T-cell (primary cell): ENCODE data around the gene POLE. TPM values are rescaled to one million over a fixed set of nuclear protein-coding genes. Genes with fewer than 3 reads are reported as not detected.

Source experiments
- ATAC-seq, 4 experiments: fragments of 200-7000 bp in 3 of 4; fragments of 150-1000 bp in 1 of 4; cut with Tn5 transposase; replicated peaks in 1 of 4; 1 replicate in 3 of 4; 2 replicates in 1 of 4; pipeline ENCODE4 v1.10.0; 2021; ENCODE audit warnings: moderate library complexity in 3 of 4, mild to moderate bottlenecking in 2 of 4, moderate number of reproducible peaks in 1 of 4
- CTCF ChIA-PET, 2 donors: fragments of 300-600 bp; sonication (Branson Sonifier 250); formaldehyde crosslinking; loops; one replicate each; lab custom pipeline; 2022; ENCODE audit warnings: antibody characterized with exemption in 2 of 2; lab: Charles Lee
- POLR2A ChIA-PET, 2 donors: fragments of 300-600 bp; sonication (Branson Sonifier 250); formaldehyde crosslinking; loops; one replicate each; lab custom pipeline; 2022; ENCODE audit warnings: antibody characterized with exemption in 2 of 2; lab: Charles Lee
- DNase-seq, 35 experiments: peaks; one replicate each; pipeline versions ENCODE4 v3.0.0 to v3.0.0-alpha.2; 2013 to 2023
- H3K27ac ChIP-seq: one replicate; pipeline ENCODE4 v1.5.1; 2013; ENCODE audit warnings: low read length
- H3K27me3 ChIP-seq, 2 experiments: replicated peaks in 1 of 2; 1 replicate in 1 of 2; 2 replicates in 1 of 2; pipeline versions ENCODE4 v1.6.1 to v1.7.0; 2013; ENCODE audit warnings: low read length in 1 of 2, mixed read lengths in 1 of 2; ENCODE audit not compliant: control insufficient read depth in 2 of 2, insufficient read depth in 2 of 2; ENCODE audit errors: extremely low read depth in 1 of 2
- H3K36me3 ChIP-seq, 2 donors: 1 replicate in 1 of 2; 2 replicates in 1 of 2; pipeline versions ENCODE4 v1.6.1 to v1.7.0; 2013; ENCODE audit warnings: low read length in 1 of 2; ENCODE audit not compliant: control insufficient read depth in 2 of 2, insufficient read depth in 1 of 2; ENCODE audit errors: extremely low read depth in 1 of 2
- H3K4me1 ChIP-seq, 2 experiments: 1 replicate in 1 of 2; 2 replicates in 1 of 2; pipeline versions ENCODE4 v1.6.1 to v1.7.0; 2013; ENCODE audit warnings: low read length in 2 of 2, mixed read lengths in 1 of 2; ENCODE audit not compliant: insufficient read depth in 2 of 2, control insufficient read depth in 1 of 2; ENCODE audit errors: extremely low read depth in 1 of 2
- H3K4me3 ChIP-seq, 2 donors: 1 replicate in 1 of 2; 2 replicates in 1 of 2; pipeline versions ENCODE4 v1.5.1 to v1.7.0; 2013; ENCODE audit warnings: mild to moderate bottlenecking in 2 of 2, low read length in 1 of 2, moderate library complexity in 1 of 2; ENCODE audit not compliant: control insufficient read depth in 1 of 2; ENCODE audit errors: extremely low read depth in 1 of 2
- H3K9me3 ChIP-seq: 2 replicates; pipeline ENCODE4 v1.7.0; 2013
- H3K27ac Mint-ChIP-seq, 2 donors: one replicate each; pipeline ENCODE4 v1.8.0; 2020 to 2021; ENCODE audit warnings: mild to moderate bottlenecking in 2 of 2, mixed read lengths in 2 of 2
- H3K27me3 Mint-ChIP-seq, 2 donors: one replicate each; pipeline ENCODE4 v1.8.0; 2021 to 2022; ENCODE audit warnings: mixed read lengths in 2 of 2
- H3K36me3 Mint-ChIP-seq: one replicate; pipeline ENCODE4 v1.8.0; 2021; ENCODE audit warnings: mixed read lengths
- H3K4me1 Mint-ChIP-seq, 3 donors: one replicate each; pipeline ENCODE4 v1.8.0; 2020 to 2022; ENCODE audit warnings: mixed read lengths in 3 of 3, mild to moderate bottlenecking in 1 of 3
- H3K4me3 Mint-ChIP-seq, 3 donors: one replicate each; pipeline ENCODE4 v1.8.0; 2020 to 2022; ENCODE audit warnings: mild to moderate bottlenecking in 3 of 3, mixed read lengths in 3 of 3, moderate library complexity in 3 of 3
- H3K9me3 Mint-ChIP-seq, 3 donors: one replicate each; pipeline ENCODE4 v1.8.0; 2020 to 2022; ENCODE audit warnings: mixed read lengths in 3 of 3
- WGBS: methylation state at CpG from one replicate; pipeline ENCODE4 v1.1.5; 2013; ENCODE audit warnings: missing lambda C conversion rate; ENCODE audit not compliant: insufficient coverage; 5-methylcytosine and 5-hydroxymethylcytosine counted together
- total RNA-seq, 35 experiments: library from RNA in 6 of 35; stranded (reverse) in 6 of 35; fragments of 120-200 nt in 1 of 35; gene quantifications; one replicate each; pipeline versions ENCODE4 v1.2.1 to v1.2.4 and lab custom pipeline; 2013 to 2026

The POLE gene
- total RNA-seq, 5 donors from 2014 or later (not counting 1 experiment from before 2014, with no cell fraction given): 43.6 to 70.4 (median 66.1) TPM

GRCh38 chr12:132581348-132582057 lies 105.6 kb downstream of the POLE start:
- Histone ChIP-seq H3K36me3 (peaks cover 12 to 28% of the 10 kb centered on the region in 2 donors), H3K4me1 (no peaks in the 10 kb centered on the region), H3K27ac (no peak overlapping the region), H3K27me3 (no peaks in the 10 kb centered on the region), H3K9me3 (no peaks in the 10 kb centered on the region), H3K4me3 (no peak overlapping the region)
- H3K36me3 Mint-ChIP-seq: peaks cover 16% of the 10 kb centered on the region
- ATAC-seq (no peak), DNase-seq (no peak)
- no peak overlapping the region for H3K27ac Mint-ChIP-seq
- H3K27me3 Mint-ChIP-seq: no peaks in the 10 kb centered on the region
- H3K9me3 Mint-ChIP-seq: no peaks in the 10 kb centered on the region
- no peaks in the 10 kb centered on the region for H3K4me1 Mint-ChIP-seq
- 91% methylated on average over 15 of the region's 17 CpGs for WGBS
- ChIA-PET CTCF (no interaction called here), POLR2A (no interaction called here)
- no peak overlapping the region for H3K4me3 Mint-ChIP-seq

- no peaks in the 10 kb centered on the region for H3K27me3 ChIP-seq
- Mint-ChIP-seq H3K9me3 (no peaks in the 10 kb centered on the region), H3K36me3 (peaks cover 16% of the 10 kb centered on the region), H3K4me1 (no peaks in the 10 kb centered on the region), H3K27me3 (no peaks in the 10 kb centered on the region), H3K27ac (no peak overlapping the region), H3K4me3 (no peak overlapping the region)
- no peak overlapping the region for H3K27ac ChIP-seq
- 95% methylated on average over 9 of the region's 12 CpGs for WGBS
- peaks cover 12 to 30% of the 10 kb centered on the region in 2 donors for H3K36me3 ChIP-seq
- ChIA-PET CTCF (no interaction called here), POLR2A (no interaction called here)
- ATAC-seq (no peak), DNase-seq (no peak)
- H3K4me3 ChIP-seq: no peak overlapping the region
- H3K4me1 ChIP-seq: no peaks in the 10 kb centered on the region
- H3K9me3 ChIP-seq: no peaks in the 10 kb centered on the region
Observed at GRCh38 chr12:132580701-132581292, 106.3 kb downstream of the POLE start.

GRCh38 chr12:132579744-132580143 lies 107.4 kb downstream of the POLE start:
- Mint-ChIP-seq H3K27me3 (no peaks in the 10 kb centered on the region), H3K36me3 (peaks cover 16% of the 10 kb centered on the region), H3K4me3 (no peak overlapping the region), H3K4me1 (no peaks in the 10 kb centered on the region), H3K9me3 (no peaks in the 10 kb centered on the region), H3K27ac (no peak overlapping the region)
- no peak for DNase-seq
- Histone ChIP-seq H3K9me3 (no peaks in the 10 kb centered on the region), H3K4me3 (no peak overlapping the region), H3K27me3 (no peaks in the 10 kb centered on the region), H3K27ac (no peak overlapping the region), H3K36me3 (peaks cover 12 to 31% of the 10 kb centered on the region in 2 donors), H3K4me1 (no peaks in the 10 kb centered on the region)
- CTCF ChIA-PET: no interaction called here
- no peak for ATAC-seq
- POLR2A ChIA-PET: no interaction called here
- WGBS: 90% methylated on average over 5 of the region's 12 CpGs

GRCh38 chr12:132578826-132579225 lies 108.3 kb downstream of the POLE start:
- no peak overlapping the region for H3K27ac Mint-ChIP-seq
- no peak overlapping the region for H3K27ac ChIP-seq
- no peaks in the 10 kb centered on the region for H3K27me3 ChIP-seq
- CTCF ChIA-PET: no interaction called here
- no peaks in the 10 kb centered on the region for H3K27me3 Mint-ChIP-seq
- H3K4me3 ChIP-seq: no peak overlapping the region
- no peaks in the 10 kb centered on the region for H3K4me1 Mint-ChIP-seq
- H3K36me3 Mint-ChIP-seq: peaks cover 13% of the 10 kb centered on the region
- H3K36me3 ChIP-seq: peaks cover 19 to 36% of the 10 kb centered on the region in 2 donors
- no peaks in the 10 kb centered on the region for H3K9me3 Mint-ChIP-seq
- no peaks in the 10 kb centered on the region for H3K4me1 ChIP-seq
- no peak overlapping the region for H3K4me3 Mint-ChIP-seq
- H3K9me3 ChIP-seq: no peaks in the 10 kb centered on the region
- no peak for DNase-seq
- 89% methylated on average over 5 of the region's 11 CpGs for WGBS
- ATAC-seq: no peak
- POLR2A ChIA-PET: no interaction called here

GRCh38 chr12:132578118-132578517 lies 109.0 kb downstream of the POLE start:
- H3K4me3 ChIP-seq: no peak overlapping the region
- H3K9me3 Mint-ChIP-seq: no peaks in the 10 kb centered on the region
- H3K9me3 ChIP-seq: no peaks in the 10 kb centered on the region
- WGBS: 93% methylated on average over 6 of the region's 11 CpGs
- no peaks in the 10 kb centered on the region for H3K27me3 Mint-ChIP-seq
- no peak for ATAC-seq
- no peak overlapping the region for H3K27ac Mint-ChIP-seq
- no peaks in the 10 kb centered on the region for H3K27me3 ChIP-seq
- peaks cover 21 to 40% of the 10 kb centered on the region in 2 donors for H3K36me3 ChIP-seq
- peaks cover 11% of the 10 kb centered on the region for H3K36me3 Mint-ChIP-seq
- no peaks in the 10 kb centered on the region for H3K4me1 Mint-ChIP-seq
- no peak overlapping the region for H3K27ac ChIP-seq
- H3K4me3 Mint-ChIP-seq: no peak overlapping the region
- no peak for DNase-seq
- CTCF ChIA-PET: no interaction called here
- POLR2A ChIA-PET: no interaction called here
- H3K4me1 ChIP-seq: no peaks in the 10 kb centered on the region

GRCh38 chr12:132577191-132577920 lies 109.8 kb downstream of the POLE start:
- no peaks in the 10 kb centered on the region for H3K27me3 Mint-ChIP-seq
- WGBS: 92% methylated on average over 13 of the region's 22 CpGs

More at GRCh38 chr12:132577191-132577920, 109.8 kb downstream of the POLE start:
- no peak overlapping the region for H3K27ac Mint-ChIP-seq
- H3K36me3 Mint-ChIP-seq: peaks cover 11% of the 10 kb centered on the region
- H3K4me3 ChIP-seq: no peak overlapping the region
- no peak overlapping the region for H3K27ac ChIP-seq
- POLR2A ChIA-PET: no interaction called here
- DNase-seq (no peak), ATAC-seq (no peak)
- no peaks in the 10 kb centered on the region for H3K9me3 ChIP-seq
- peaks cover 22 to 41% of the 10 kb centered on the region in 2 donors for H3K36me3 ChIP-seq
- H3K27me3 ChIP-seq: no peaks in the 10 kb centered on the region
- CTCF ChIA-PET: no interaction called here
- H3K4me1 ChIP-seq: no peaks in the 10 kb centered on the region
- H3K4me3 Mint-ChIP-seq: no peak overlapping the region
- no peaks in the 10 kb centered on the region for H3K4me1 Mint-ChIP-seq
- no peaks in the 10 kb centered on the region for H3K9me3 Mint-ChIP-seq
